Thymus (tissue), 11 donors: ENCODE measurements around the gene CNTRL. TPM values are rescaled to one million over a fixed set of nuclear protein-coding genes. Genes with fewer than 3 reads are reported as not detected.
"Not testable (repeated sequence)": the region's sequence is repeated elsewhere in the genome, so short reads cannot be mapped to it uniquely, and the experiment has no call there.

Source experiments
- DNase-seq, 9 donors: peaks; one replicate each; pipeline ENCODE4 v3.0.0-alpha.2; 2013; ENCODE audit warnings: low spot score in 9 of 9, low read depth in 6 of 9, missing footprints in 1 of 9
- H3K27ac ChIP-seq, 2 donors: one replicate each; pipeline ENCODE4 v1.5.1; 2013; ENCODE audit warnings: control low read depth in 1 of 2, low read depth in 1 of 2, low read length in 1 of 2, mild to moderate bottlenecking in 1 of 2, moderate library complexity in 1 of 2
- H3K27me3 ChIP-seq, 2 donors: one replicate each; pipeline ENCODE4 v1.5.1; 2013; ENCODE audit warnings: low read length in 1 of 2; ENCODE audit not compliant: control insufficient read depth in 2 of 2, insufficient read depth in 1 of 2
- H3K36me3 ChIP-seq, 2 donors: one replicate each; pipeline ENCODE4 v1.5.1; 2013; ENCODE audit warnings: low read length in 1 of 2, mild to moderate bottlenecking in 1 of 2, moderate library complexity in 1 of 2; ENCODE audit not compliant: control insufficient read depth in 2 of 2, insufficient read depth in 2 of 2
- H3K4me1 ChIP-seq, 2 donors: one replicate each; pipeline ENCODE4 v1.5.1; 2013; ENCODE audit warnings: low read length in 2 of 2; ENCODE audit not compliant: control insufficient read depth in 2 of 2, insufficient read depth in 2 of 2
- H3K4me3 ChIP-seq, 2 donors: one replicate each; pipeline ENCODE4 v1.5.1; 2013; ENCODE audit warnings: low read length in 2 of 2, control low read depth in 1 of 2, mild to moderate bottlenecking in 1 of 2
- H3K9me3 ChIP-seq, 2 donors: one replicate each; pipeline ENCODE4 v1.5.1; 2013; ENCODE audit warnings: low read length in 1 of 2, mild to moderate bottlenecking in 1 of 2; ENCODE audit not compliant: control insufficient read depth in 2 of 2, insufficient read depth in 1 of 2
- WGBS: extraction: QIAGEN DNeasy Blood & Tissue Kit; methylation state at CpG from one replicate; pipeline ENCODE4 v1.1.7; 2013; 5-methylcytosine and 5-hydroxymethylcytosine counted together
- polyA plus RNA-seq: library from polyadenylated mRNA; stranded (reverse); fragments of 200-250 nt; gene quantifications from one replicate; pipeline ENCODE4 v1.2.3, GENCODE V29; 2013
- total RNA-seq: library from RNA; stranded (reverse); fragments of 120-200 nt; gene quantifications from one replicate; pipeline ENCODE4 v1.2.4, GENCODE V29; 2013
- donor health status: healthy.

CNTRL gene
- total and polyA plus RNA-seq, 2 donors = 24.1 to 39.4 TPM

- Histone ChIP-seq H3K27me3 (no peaks in the 10 kb centered on the region), H3K27ac (no peak overlapping the region), H3K36me3 (peaks cover 12 to 28% of the 10 kb centered on the region in 2 donors), H3K4me3 (no peak overlapping the region), H3K4me1 (peaks cover 4 to 8% of the 10 kb centered on the region in 2 donors), H3K9me3 (no peaks in the 10 kb centered on the region)
- whole genome bisulfite sequencing = 100% methylated on average over 2 of the region's 2 CpGs
- no peak for DNase-seq
These were observed 43.5 kb downstream of the CNTRL start for GRCh38 chr9:121118266-121118665.

- H3K27me3 ChIP-seq = no peaks in the 10 kb centered on the region
- H3K9me3 ChIP-seq = no peaks in the 10 kb centered on the region
- H3K4me3 ChIP-seq = no peak overlapping the region
- H3K36me3 ChIP-seq = peaks cover 14 to 22% of the 10 kb centered on the region in 2 donors
- no peak overlapping the region for H3K27ac ChIP-seq
- 98% methylated on average over 2 of the region's 2 CpGs for WGBS
- peaks cover 4 to 8% of the 10 kb centered on the region in 2 donors for H3K4me1 ChIP-seq
- no peak for DNase-seq
These were observed 45.6 kb downstream of the CNTRL start for GRCh38 chr9:121120386-121120785.

GRCh38 chr9:121121582-121122087 is 46.9 kb downstream of the CNTRL start:
- H3K36me3 ChIP-seq = peaks cover 10 to 27% of the 10 kb centered on the region in 2 donors
- H3K4me3 ChIP-seq = peak overlapping the region; percentile 56 to 66
- peaks cover 4 to 8% of the 10 kb centered on the region in 2 donors for H3K4me1 ChIP-seq
- H3K27ac ChIP-seq = peak overlapping the region; percentile 89 to 91
- no peaks in the 10 kb centered on the region for H3K27me3 ChIP-seq
- no peaks in the 10 kb centered on the region for H3K9me3 ChIP-seq
- under 1% methylated on average over 17 of the region's 17 CpGs for WGBS
- peak; percentile 87 to 98 (median 93) for DNase-seq

GRCh38 chr9:121122246-121123032 is 47.7 kb downstream of the CNTRL start:
- WGBS = 21% methylated on average over 5 of the region's 5 CpGs
- Histone ChIP-seq H3K4me1 (peaks cover 4 to 8% of the 10 kb centered on the region in 2 donors), H3K9me3 (no peaks in the 10 kb centered on the region), H3K36me3 (peaks cover 12 to 34% of the 10 kb centered on the region in 2 donors), H3K4me3 (peak overlapping the region; percentile 56 to 66), H3K27me3 (no peaks in the 10 kb centered on the region), H3K27ac (peak overlapping the region; percentile 64 to 91)
- DNase-seq = peak in 3 of 9 donors; percentile 11 to 38 (median 18)

GRCh38 chr9:121123816-121124535 is 49.2 kb downstream of the CNTRL start:
- Histone ChIP-seq H3K27ac (no peak overlapping the region), H3K27me3 (no peaks in the 10 kb centered on the region), H3K36me3 (peaks cover 12 to 30% of the 10 kb centered on the region in 2 donors), H3K4me3 (no peak overlapping the region), H3K9me3 (no peaks in the 10 kb centered on the region), H3K4me1 (peaks cover 4 to 8% of the 10 kb centered on the region in 2 donors)
- 91% methylated on average over 5 of the region's 5 CpGs for WGBS
- DNase-seq = no peak

DNA sequence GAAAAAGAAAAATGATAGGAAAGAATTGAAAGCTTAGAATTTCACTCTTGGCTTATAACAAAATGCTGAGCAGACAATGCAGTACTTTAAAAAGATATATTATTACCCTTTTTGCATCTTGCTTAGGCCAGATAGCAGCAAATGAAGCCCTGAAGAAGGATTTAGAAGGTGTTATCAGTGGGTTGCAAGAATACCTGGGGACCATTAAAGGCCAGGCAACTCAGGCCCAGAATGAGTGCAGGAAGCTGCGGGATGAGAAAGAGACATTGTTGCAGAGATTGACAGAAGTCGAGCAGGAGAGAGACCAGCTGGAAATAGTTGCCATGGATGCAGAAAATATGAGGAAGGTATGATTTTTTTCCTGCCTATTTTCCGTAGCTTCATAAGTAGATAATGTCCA is 50.8 kb downstream of the CNTRL start:
- Histone ChIP-seq H3K27ac (no peak overlapping the region), H3K4me1 (peaks cover 4 to 8% of the 10 kb centered on the region in 2 donors), H3K4me3 (no peak overlapping the region), H3K36me3 (peaks cover 12 to 26% of the 10 kb centered on the region in 2 donors), H3K27me3 (no peaks in the 10 kb centered on the region), H3K9me3 (no peaks in the 10 kb centered on the region)
- DNase-seq = no peak
- WGBS = 61% methylated on average over 3 of the region's 3 CpGs

- H3K27me3 ChIP-seq, DNase-seq, H3K4me3 ChIP-seq, H3K27ac ChIP-seq, H3K9me3 ChIP-seq: not testable (repeated sequence)
- 68% methylated on average over 3 of the region's 3 CpGs for WGBS
- H3K4me1 ChIP-seq = peaks cover 0 to 13% of the 10 kb centered on the region in 2 donors
- peaks cover 10 to 40% of the 10 kb centered on the region in 2 donors for H3K36me3 ChIP-seq
These were observed 54.6 kb downstream of the CNTRL start for GRCh38 chr9:121129384-121129783.

GRCh38 chr9:121133104-121133816 is 58.5 kb downstream of the CNTRL start:
- WGBS = 82% methylated on average over 19 of the region's 19 CpGs
- DNase-seq = peak in 8 of 9 donors; percentile 37 to 84 (median 54)
- Histone ChIP-seq H3K27me3 (no peaks in the 10 kb centered on the region), H3K9me3 (no peaks in the 10 kb centered on the region), H3K36me3 (peaks cover 18 to 38% of the 10 kb centered on the region in 2 donors), H3K27ac (peak overlapping the region in 1 of 2 donors; percentile 69), H3K4me3 (no peak overlapping the region), H3K4me1 (peaks cover 0 to 13% of the 10 kb centered on the region in 2 donors)
